ENCODE data around the gene PDLIM7. TPM values are rescaled to one million over a fixed set of nuclear protein-coding genes. Genes with fewer than 3 reads are reported as not detected.

PDLIM7 gene
- total and polyA plus RNA-seq, 2 of the 8 experiments (the other 6 are each of a cell fraction or from before 2014, with no cell fraction given): 67.3 to 94.2 TPM

GRCh38 chr5:177496070-177496726 lies 1.2 kb downstream of the PDLIM7 start:
- ChIA-PET CTCF (ENCODE audit: partially characterized antibody) (interaction anchor here (0.6 to 12.7 kb wide), 16 partner anchors 9 to 388 kb away, joined by 3 to 306 read pairs (median 4); partner anchors contain the start of genes DDX41, DOK3 and PDLIM7), POLR2A (ENCODE audit: partially characterized antibody) (interaction anchor here (0.6 to 67.5 kb wide), 21 partner anchors 16 to 684 kb away, joined by 3 to 3349 read pairs (median 3); partner anchors contain the start of genes B4GALT7, DBN1, DDX41 and DOK3)
- H3K14ac ChIP-seq (ENCODE audit: insufficient read length): no peak overlapping the region
- peaks cover 2 to 12% (median 11%) of the 10 kb centered on the region in 4 experiments; a peak in 6 of 7 replicates for H3K27me3 ChIP-seq (replicated peaks in 1 of 4; ENCODE audit: control insufficient read depth in 3 of 4, extremely low read depth in 1 of 4, insufficient read depth in 3 of 4, low read length in 3 of 4)
- H3K36me3 ChIP-seq (ENCODE audit: control insufficient read depth in 2 of 4, insufficient read depth in 4 of 4, low read length in 3 of 4): peaks cover 0 to 6% (median 5%) of the 10 kb centered on the region in 4 experiments; a peak in 4 of 8 replicates
- H3K4me1 ChIP-seq (replicated peaks in 1 of 4; ENCODE audit: control insufficient read depth in 3 of 4, insufficient read depth in 4 of 4, low read length in 3 of 4): peaks cover 0 to 30% (median 26%) of the 10 kb centered on the region in 4 experiments; a peak in 6 of 7 replicates
- no peak overlapping the region for H3K23ac ChIP-seq (ENCODE audit: insufficient read length)
- peaks cover 3 to 4% of the 10 kb centered on the region in 2 experiments for H4K20me1 ChIP-seq (replicated peaks in 1 of 2; ENCODE audit: control insufficient read depth in 1 of 2, insufficient read depth in 2 of 2, low read length in 2 of 2)
- H2BK15ac ChIP-seq (ENCODE audit: low read length): peak overlapping the region; percentile 49; the same call in 1 of the 2 replicates
- FAIRE-seq: no peak
- H3K56ac ChIP-seq (replicated peaks; ENCODE audit: insufficient read length, low read depth, low read length): peak overlapping the region; percentile 70
- H3K27ac ChIP-seq (ENCODE audit: low read depth, low read length): peak overlapping the region; percentile 98
- H3K4me3 ChIP-seq (ENCODE audit: extremely low read depth in 1 of 4, insufficient read depth in 2 of 4, low read depth in 3 of 4, low read length in 4 of 4): peak overlapping the region; percentile 61 to 83 (median 68)
- H3K18ac ChIP-seq (ENCODE audit: extremely low read depth, low read length): peak overlapping the region; percentile 91
- H3K79me2 ChIP-seq (ENCODE audit: control insufficient read depth in 1 of 2, insufficient read depth in 2 of 2, low read length in 2 of 2): peaks cover 0 to 8% of the 10 kb centered on the region in 2 experiments; a peak in 1 of 4 replicates
- peak; percentile 6; the same call in 1 of the 2 replicates for TF ChIP-seq POLR2AphosphoS5 (IDR thresholded peaks at IDR 0.05; ENCODE audit: low read depth, low read length)
- TF ChIP-seq CTCF (IDR thresholded peaks at IDR 0.05; ENCODE audit: control extremely low read depth in 1 of 3, insufficient read depth in 1 of 3, low read depth in 1 of 3, low read length in 3 of 3): peak in 1 of 3 experiments; percentile 61; a peak in 2 of 4 replicates
- TF ChIP-seq POLR2A (IDR thresholded peaks at IDR 0.05; ENCODE audit: control extremely low read depth in 1 of 2, low read depth in 2 of 2, low read length in 2 of 2): no peak
- H3K4ac ChIP-seq (replicated peaks; ENCODE audit: insufficient read length, low read depth, low read length): peak overlapping the region; percentile 93
- H3K79me1 ChIP-seq (ENCODE audit: low read depth, low read length): no peaks in the 10 kb centered on the region; the same call in 1 of the 2 replicates
- peak overlapping the region; percentile 89 for H4K5ac ChIP-seq (ENCODE audit: insufficient read length, low read depth, low read length)
- H2AFZ ChIP-seq (ENCODE audit: low read length): no peak overlapping the region
- WGBS, 2 experiments (ENCODE audit: extremely low coverage in 1 of 2, insufficient coverage in 1 of 2, insufficient read length in 1 of 2, insufficient replicate concordance in 2 of 2, low coverage in 1 of 2, low lambda C conversion rate in 2 of 2, missing lambda C conversion rate in 1 of 2): 41% methylated on average over 12 of the region's 12 CpGs; no CpG with 5 or more reads in 1 of the 2 experiments
- 0 out of 2 replicates have a peak overlapping the region, but pooled peaks have one; percentile 41 for H2AK5ac ChIP-seq (ENCODE audit: low read depth, low read length)
- H2BK120ac ChIP-seq (replicated peaks; ENCODE audit: low read depth, low read length): peak overlapping the region; percentile 16
- peak overlapping the region; percentile 84; the same call in 1 of the 2 replicates for H4K8ac ChIP-seq (ENCODE audit: extremely low read depth, insufficient read depth, low read length)
- peak overlapping the region; percentile 46 to 93 (median 84) for H3K9ac ChIP-seq (replicated peaks in 1 of 4; ENCODE audit: extremely low read depth in 1 of 4, low read depth in 3 of 4, low read length in 3 of 4)
- H4K91ac ChIP-seq (replicated peaks; ENCODE audit: insufficient read length, low read length): peak overlapping the region; percentile 88
- peak overlapping the region; percentile 88 to 91 for H3K4me2 ChIP-seq (ENCODE audit: insufficient read depth in 1 of 2, low read depth in 2 of 2, low read length in 2 of 2)
- DNase-seq (ENCODE audit: low read depth in 1 of 2, low spot score in 2 of 2): peak in 1 of 2 experiments; percentile 71
- no peaks in the 10 kb centered on the region for H3K9me3 ChIP-seq (ENCODE audit: insufficient read depth in 2 of 2, low read depth in 1 of 2, low read length in 1 of 2)
- H2BK12ac ChIP-seq (ENCODE audit: low read depth, low read length): peak overlapping the region; percentile 85; the same call in 1 of the 2 replicates
- no peak overlapping the region; the same call in 1 of the 2 replicates for H2BK20ac ChIP-seq (ENCODE audit: low read length)
- peak overlapping the region; percentile 91; the same call in 1 of the 2 replicates for H2BK5ac ChIP-seq (ENCODE audit: low read depth, low read length)
- peaks cover 10% of the 10 kb centered on the region for H3K23me2 ChIP-seq (ENCODE audit: low read depth, low read length)

Measured in H1 (cell line).